Caki2 (cell line): Measurements from ENCODE around the gene ADAMTS14. TPM values are rescaled to one million over a fixed set of nuclear protein-coding genes. Genes with fewer than 3 reads are reported as not detected.

Experiments used
- DNase-seq: peaks from one replicate; pipeline ENCODE4 v3.0.0-alpha.2; 2015; ENCODE audit warnings: low read depth
- in situ Hi-C: cut with HindIII; loops from 2 replicates; pipeline ENCODE4 v1.10.0; 2016; ENCODE audit warnings: low sequenced_read_pairs, low pct_unique_long_range_greater_than_20kb, mixed read lengths
- total RNA-seq: library from RNA; depleted of rRNA; stranded (reverse); fragments of >200 nt; shearing (Covaris generic); gene quantifications from 2 replicates; pipeline ENCODE4 v1.2.3, GENCODE V29; 2014; ENCODE audit warnings: low replicate concordance; rRNA removed

ADAMTS14 gene
- total RNA-seq, 1 experiment from 2014 or later, result 0.37 TPM

DNA sequence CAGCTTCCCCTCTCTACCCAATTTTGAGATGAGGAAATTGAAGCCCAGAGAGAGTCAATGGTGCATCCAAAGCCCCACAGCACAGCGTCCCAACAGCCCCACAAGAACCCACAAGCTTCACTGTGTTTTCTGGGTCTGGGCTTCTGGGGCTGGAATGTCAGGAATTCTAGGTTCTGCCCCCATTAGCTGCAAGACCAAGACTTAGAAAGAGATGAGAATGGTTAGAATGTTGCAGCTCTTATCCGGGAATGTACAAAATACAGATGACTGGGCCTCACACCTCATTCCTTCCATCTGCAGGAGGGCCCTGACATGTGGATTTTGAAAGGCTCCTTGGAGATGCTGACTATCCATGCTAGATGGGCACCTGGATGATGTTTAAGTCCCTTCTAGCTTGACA, 137.4 kb downstream of the ADAMTS14 start:
- no peak for DNase-seq
- in situ Hi-C loops, result no loop called here

DNA sequence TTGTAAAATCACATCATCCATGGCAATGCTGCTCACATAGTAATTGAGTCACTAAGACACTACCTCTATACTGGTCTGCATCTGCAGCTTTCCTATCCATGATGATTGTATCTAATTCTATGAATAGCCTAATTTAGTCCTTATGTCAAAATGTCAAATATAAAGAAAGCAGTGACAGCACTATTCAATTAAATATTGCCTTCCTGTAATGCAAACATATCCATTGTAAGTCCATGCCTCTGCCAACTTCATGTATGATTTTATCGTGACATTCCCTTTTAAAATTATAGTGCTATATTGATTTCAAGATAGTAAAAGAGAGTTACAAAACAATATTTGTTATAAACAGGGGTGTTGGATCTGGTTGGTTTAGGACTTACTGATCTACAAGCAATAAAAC, 138.7 kb downstream of the ADAMTS14 start:
- in situ Hi-C loops, result no loop called here
- DNase-seq, result no peak

DNA sequence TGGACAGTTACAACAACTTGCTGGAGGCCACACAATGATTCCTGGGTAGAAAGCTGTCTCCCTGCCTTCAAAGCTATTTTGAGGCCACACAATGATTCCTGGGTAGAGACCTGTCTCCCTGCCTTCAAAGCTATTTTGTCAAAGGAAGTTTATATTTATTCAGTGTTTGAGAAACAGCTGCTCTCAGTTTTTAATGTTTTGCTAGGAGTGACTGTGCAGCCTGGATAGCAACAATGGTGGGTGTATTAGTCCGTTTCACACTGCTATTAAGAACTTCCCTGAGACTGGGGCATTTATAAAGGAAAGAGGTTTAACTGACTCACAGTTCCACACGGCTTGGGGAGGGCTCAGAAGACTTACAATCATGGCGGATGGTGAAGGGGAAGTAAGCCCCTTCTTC, 139.6 kb downstream of the ADAMTS14 start:
- in situ Hi-C loops, result no loop called here
- no peak for DNase-seq

Other genes starting within 250 kb of the ADAMTS14 start
- not detected in 2 replicates for gene NODAL, start 230.8 kb upstream of the ADAMTS14 start, total RNA-seq
- gene PALD1, start 193.7 kb upstream of the ADAMTS14 start, total RNA-seq, result 1.3 and 1.6 TPM in 2 replicates
- not detected in 2 replicates for gene PRF1, start 69.8 kb upstream of the ADAMTS14 start, total RNA-seq
- not detected in 2 replicates for gene TBATA, start 112.9 kb downstream of the ADAMTS14 start, total RNA-seq
- gene SGPL1, start 143.4 kb downstream of the ADAMTS14 start, total RNA-seq, result 25.5 and 45.9 TPM in 2 replicates
- gene PCBD1, start 216.1 kb downstream of the ADAMTS14 start, total RNA-seq, result 219 and 223 TPM in 2 replicates